Memory B cell (primary cell): ENCODE measurements around the gene FILIP1L.

Experiments
- ATAC-seq: fragments of 150-1000 bp; cut with Tn5 transposase; 2 replicates; pipeline ENCODE4 v1.10.0; 2021; ENCODE audit warnings: low read depth, mild to moderate bottlenecking, moderate library complexity
- DNase-seq, 2 donors: peaks; one replicate each; pipeline ENCODE4 v3.0.0; 2022; ENCODE audit warnings: low spot score in 2 of 2
- H3K27ac Mint-ChIP-seq: one replicate; pipeline ENCODE4 v1.8.0; 2022; ENCODE audit warnings: mild to moderate bottlenecking, moderate library complexity, mixed read lengths
- H3K27me3 Mint-ChIP-seq: one replicate; pipeline ENCODE4 v1.8.0; 2022; ENCODE audit warnings: mixed read lengths
- H3K36me3 Mint-ChIP-seq: one replicate; pipeline ENCODE4 v1.8.0; 2022; ENCODE audit warnings: mild to moderate bottlenecking, mixed read lengths
- H3K4me1 Mint-ChIP-seq: one replicate; pipeline ENCODE4 v1.8.0; 2022; ENCODE audit warnings: mixed read lengths
- H3K4me3 Mint-ChIP-seq: one replicate; pipeline ENCODE4 v1.8.0; 2022; ENCODE audit warnings: mild to moderate bottlenecking, moderate library complexity, mixed read lengths
- H3K9me3 Mint-ChIP-seq: one replicate; pipeline ENCODE4 v1.8.0; 2022; ENCODE audit warnings: mixed read lengths

The FILIP1L gene

GRCh38 chr3:100082714-100083113, 31.6 kb downstream of the FILIP1L start:
- H3K9me3 Mint-ChIP-seq: no peaks in the 10 kb centered on the region
- ATAC-seq: no peak
- H3K27ac Mint-ChIP-seq: no peak overlapping the region
- no peak for DNase-seq
- H3K36me3 Mint-ChIP-seq: no peaks in the 10 kb centered on the region
- no peaks in the 10 kb centered on the region for H3K27me3 Mint-ChIP-seq
- H3K4me3 Mint-ChIP-seq: no peak overlapping the region
- peaks cover 11% of the 10 kb centered on the region for H3K4me1 Mint-ChIP-seq

- H3K27ac Mint-ChIP-seq: no peak overlapping the region
- H3K27me3 Mint-ChIP-seq: no peaks in the 10 kb centered on the region
- no peaks in the 10 kb centered on the region for H3K36me3 Mint-ChIP-seq
- no peaks in the 10 kb centered on the region for H3K9me3 Mint-ChIP-seq
- peaks cover 8% of the 10 kb centered on the region for H3K4me1 Mint-ChIP-seq
- H3K4me3 Mint-ChIP-seq: no peak overlapping the region
- no peak for DNase-seq
- no peak for ATAC-seq
These were observed 32.2 kb downstream of the FILIP1L start for GRCh38 chr3:100081986-100082692.

- H3K36me3 Mint-ChIP-seq: no peaks in the 10 kb centered on the region
- no peak for DNase-seq
- H3K27me3 Mint-ChIP-seq: no peaks in the 10 kb centered on the region
- H3K4me1 Mint-ChIP-seq: peaks cover 4% of the 10 kb centered on the region
- no peaks in the 10 kb centered on the region for H3K9me3 Mint-ChIP-seq
- no peak for ATAC-seq
- no peak overlapping the region for H3K27ac Mint-ChIP-seq
- H3K4me3 Mint-ChIP-seq: no peak overlapping the region
These were observed 33.0 kb downstream of the FILIP1L start for GRCh38 chr3:100081311-100081710.

- Mint-ChIP-seq H3K27ac (no peak overlapping the region), H3K4me1 (peaks cover 4% of the 10 kb centered on the region), H3K4me3 (no peak overlapping the region), H3K27me3 (no peaks in the 10 kb centered on the region), H3K9me3 (no peaks in the 10 kb centered on the region), H3K36me3 (no peaks in the 10 kb centered on the region)
- ATAC-seq: no peak
- no peak for DNase-seq
These were observed 33.7 kb downstream of the FILIP1L start for GRCh38 chr3:100080573-100080972.

- no peaks in the 10 kb centered on the region for H3K36me3 Mint-ChIP-seq
- no peaks in the 10 kb centered on the region for H3K27me3 Mint-ChIP-seq
These were observed 35.0 kb downstream of the FILIP1L start for GRCh38 chr3:100079328-100079727.

GRCh38 chr3:100076731-100077529, 37.4 kb downstream of the FILIP1L start:
- no peaks in the 10 kb centered on the region for H3K36me3 Mint-ChIP-seq
- H3K4me1 Mint-ChIP-seq: peaks cover 20% of the 10 kb centered on the region
- H3K9me3 Mint-ChIP-seq: no peaks in the 10 kb centered on the region
- H3K27ac Mint-ChIP-seq: no peak overlapping the region
- no peak for DNase-seq
- ATAC-seq: no peak
- no peak overlapping the region for H3K4me3 Mint-ChIP-seq
- no peaks in the 10 kb centered on the region for H3K27me3 Mint-ChIP-seq

More at GRCh38 chr3:100079328-100079727, 35.0 kb downstream of the FILIP1L start:
- ATAC-seq (no peak), DNase-seq (no peak)
- Mint-ChIP-seq H3K9me3 (no peaks in the 10 kb centered on the region), H3K4me3 (no peak overlapping the region), H3K4me1 (peaks cover 2% of the 10 kb centered on the region), H3K27ac (no peak overlapping the region)

- H3K27ac Mint-ChIP-seq: no peak overlapping the region
These were observed 38.2 kb downstream of the FILIP1L start for GRCh38 chr3:100075851-100076730.

GRCh38 chr3:100075196-100075595, 39.1 kb downstream of the FILIP1L start:
- no peaks in the 10 kb centered on the region for H3K27me3 Mint-ChIP-seq
- ATAC-seq (no peak), DNase-seq (no peak)
- H3K27ac Mint-ChIP-seq: no peak overlapping the region
- H3K36me3 Mint-ChIP-seq: no peaks in the 10 kb centered on the region
- H3K4me1 Mint-ChIP-seq: peaks cover 24% of the 10 kb centered on the region
- H3K9me3 Mint-ChIP-seq: no peaks in the 10 kb centered on the region
- H3K4me3 Mint-ChIP-seq: no peak overlapping the region

More at GRCh38 chr3:100075851-100076730, 38.2 kb downstream of the FILIP1L start:
- no peaks in the 10 kb centered on the region for H3K27me3 Mint-ChIP-seq
- peaks cover 24% of the 10 kb centered on the region for H3K4me1 Mint-ChIP-seq
- no peaks in the 10 kb centered on the region for H3K9me3 Mint-ChIP-seq
- ATAC-seq (no peak), DNase-seq (no peak)
- H3K36me3 Mint-ChIP-seq: no peaks in the 10 kb centered on the region
- H3K4me3 Mint-ChIP-seq: no peak overlapping the region

GRCh38 chr3:100073714-100074307, 40.5 kb downstream of the FILIP1L start:
- DNase-seq: no peak
- Mint-ChIP-seq H3K4me3 (peak overlapping the region; percentile 78), H3K36me3 (no peaks in the 10 kb centered on the region), H3K27me3 (no peaks in the 10 kb centered on the region), H3K4me1 (peaks cover 28% of the 10 kb centered on the region), H3K9me3 (no peaks in the 10 kb centered on the region), H3K27ac (peak overlapping the region; percentile 61)
- ATAC-seq: no peak

GRCh38 chr3:100073049-100073713, 41.1 kb downstream of the FILIP1L start:
- H3K36me3 Mint-ChIP-seq: no peaks in the 10 kb centered on the region
- DNase-seq (no peak), ATAC-seq (no peak)
- H3K4me1 Mint-ChIP-seq: peaks cover 29% of the 10 kb centered on the region
- no peaks in the 10 kb centered on the region for H3K27me3 Mint-ChIP-seq
- H3K27ac Mint-ChIP-seq: peak overlapping the region; percentile 61
- peak overlapping the region; percentile 15 for H3K4me3 Mint-ChIP-seq
- H3K9me3 Mint-ChIP-seq: no peaks in the 10 kb centered on the region

- peaks cover 29% of the 10 kb centered on the region for H3K4me1 Mint-ChIP-seq
These were observed 41.8 kb downstream of the FILIP1L start for GRCh38 chr3:100072326-100073048.

GRCh38 chr3:100069472-100069871, 44.8 kb downstream of the FILIP1L start:
- H3K27me3 Mint-ChIP-seq: no peaks in the 10 kb centered on the region
- no peak overlapping the region for H3K4me3 Mint-ChIP-seq
- ATAC-seq (no peak), DNase-seq (no peak)
- peaks cover 29% of the 10 kb centered on the region for H3K4me1 Mint-ChIP-seq
- no peaks in the 10 kb centered on the region for H3K36me3 Mint-ChIP-seq
- H3K9me3 Mint-ChIP-seq: no peaks in the 10 kb centered on the region
- H3K27ac Mint-ChIP-seq: no peak overlapping the region

More at GRCh38 chr3:100072326-100073048, 41.8 kb downstream of the FILIP1L start:
- ATAC-seq: peak; percentile 51
- H3K4me3 Mint-ChIP-seq: peak overlapping the region; percentile 24
- no peaks in the 10 kb centered on the region for H3K27me3 Mint-ChIP-seq
- H3K27ac Mint-ChIP-seq: peak overlapping the region; percentile 17
- no peak for DNase-seq
- no peaks in the 10 kb centered on the region for H3K36me3 Mint-ChIP-seq
- H3K9me3 Mint-ChIP-seq: no peaks in the 10 kb centered on the region

GRCh38 chr3:100068826-100069225, 45.5 kb downstream of the FILIP1L start:
- Mint-ChIP-seq H3K27ac (no peak overlapping the region), H3K27me3 (no peaks in the 10 kb centered on the region), H3K36me3 (no peaks in the 10 kb centered on the region), H3K9me3 (no peaks in the 10 kb centered on the region), H3K4me3 (no peak overlapping the region), H3K4me1 (peaks cover 24% of the 10 kb centered on the region)
- DNase-seq: peak; percentile 69 to 72
- peak; percentile 95 for ATAC-seq
